Measurements from ENCODE around the gene MAJIN.

MAJIN gene

GRCh38 chr11:64909653-64910343 is 62.1 kb downstream of the MAJIN start:
- no CpG with 5 or more reads among the region's 39 CpGs for WGBS (ENCODE audit: extremely low coverage, insufficient coverage, low lambda C conversion rate)
- no peak overlapping the region for H4K5ac ChIP-seq (ENCODE audit: low read length)
- no peak overlapping the region for H2AK5ac ChIP-seq (ENCODE audit: low read length)
- no peak for DNase-seq
- no peak overlapping the region for H2BK15ac ChIP-seq (replicated peaks; ENCODE audit: low read depth)
- H4K8ac ChIP-seq (ENCODE audit: low read depth, low read length): no peak overlapping the region
- no peaks in the 10 kb centered on the region for H3K79me1 ChIP-seq (ENCODE audit: low read length)
- H3K27ac ChIP-seq (ENCODE audit: low read depth, low read length): no peak overlapping the region
- H3K18ac ChIP-seq (ENCODE audit: low read length): no peak overlapping the region
- H3K36me3 ChIP-seq (ENCODE audit: control insufficient read depth, insufficient read depth, low read length): peaks cover 5% of the 10 kb centered on the region
- no peak overlapping the region for H3K4ac ChIP-seq (ENCODE audit: low read depth, low read length)
- H3K56ac ChIP-seq (ENCODE audit: low read length): no peak overlapping the region
- H3K4me3 ChIP-seq (ENCODE audit: low read length): no peak overlapping the region
- no peaks in the 10 kb centered on the region for H3K27me3 ChIP-seq (ENCODE audit: insufficient read depth, low read length, poor library complexity)
- no peaks in the 10 kb centered on the region for H3K79me2 ChIP-seq (ENCODE audit: control insufficient read depth, insufficient read depth, low read length)
- no peak overlapping the region for H2BK120ac ChIP-seq (ENCODE audit: low read depth, low read length)
- no peak overlapping the region for H3K23ac ChIP-seq (ENCODE audit: low read length)
- no peaks in the 10 kb centered on the region for H3K4me1 ChIP-seq (ENCODE audit: control insufficient read depth, low read depth, low read length)
- H2BK5ac ChIP-seq (ENCODE audit: low read length): no peak overlapping the region
- H3K9ac ChIP-seq (ENCODE audit: low read length): no peak overlapping the region
- H3K4me2 ChIP-seq (ENCODE audit: low read length): no peak overlapping the region

GRCh38 chr11:64908766-64909165 is 63.1 kb downstream of the MAJIN start:
- Histone ChIP-seq H3K4me2 (ENCODE audit: low read length) (no peak overlapping the region), H3K4me3 (ENCODE audit: low read length) (no peak overlapping the region), H3K4me1 (ENCODE audit: control insufficient read depth, low read depth, low read length) (no peaks in the 10 kb centered on the region), H3K23ac (ENCODE audit: low read length) (no peak overlapping the region), H3K18ac (ENCODE audit: low read length) (no peak overlapping the region), H2BK5ac (ENCODE audit: low read length) (no peak overlapping the region), H3K4ac (ENCODE audit: low read depth, low read length) (no peak overlapping the region), H3K9ac (ENCODE audit: low read length) (no peak overlapping the region), H4K8ac (ENCODE audit: low read depth, low read length) (no peak overlapping the region), H2AK5ac (ENCODE audit: low read length) (no peak overlapping the region), H3K79me2 (ENCODE audit: control insufficient read depth, insufficient read depth, low read length) (no peaks in the 10 kb centered on the region), H3K36me3 (ENCODE audit: control insufficient read depth, insufficient read depth, low read length) (peaks cover 5% of the 10 kb centered on the region), H3K56ac (ENCODE audit: low read length) (no peak overlapping the region), H2BK15ac (replicated peaks; ENCODE audit: low read depth) (no peak overlapping the region), H4K5ac (ENCODE audit: low read length) (no peak overlapping the region), H3K27me3 (ENCODE audit: insufficient read depth, low read length, poor library complexity) (no peaks in the 10 kb centered on the region), H3K27ac (ENCODE audit: low read depth, low read length) (no peak overlapping the region), H2BK120ac (ENCODE audit: low read depth, low read length) (no peak overlapping the region), H3K79me1 (ENCODE audit: low read length) (no peaks in the 10 kb centered on the region)
- no peak for DNase-seq
- no CpG with 5 or more reads among the region's 11 CpGs for WGBS (ENCODE audit: extremely low coverage, insufficient coverage, low lambda C conversion rate)

GRCh38 chr11:64906314-64906635 is 65.6 kb downstream of the MAJIN start:
- no peak overlapping the region for H2AK5ac ChIP-seq (ENCODE audit: low read length)
- no peak for DNase-seq
- H3K4me3 ChIP-seq (ENCODE audit: low read length): no peak overlapping the region
- no peaks in the 10 kb centered on the region for H3K79me2 ChIP-seq (ENCODE audit: control insufficient read depth, insufficient read depth, low read length)
- H3K56ac ChIP-seq (ENCODE audit: low read length): no peak overlapping the region
- H3K4me2 ChIP-seq (ENCODE audit: low read length): no peak overlapping the region
- no peak overlapping the region for H4K8ac ChIP-seq (ENCODE audit: low read depth, low read length)
- WGBS (ENCODE audit: extremely low coverage, insufficient coverage, low lambda C conversion rate): no CpG with 5 or more reads among the region's 13 CpGs
- peaks cover 5% of the 10 kb centered on the region for H3K36me3 ChIP-seq (ENCODE audit: control insufficient read depth, insufficient read depth, low read length)
- H4K5ac ChIP-seq (ENCODE audit: low read length): no peak overlapping the region
- no peaks in the 10 kb centered on the region for H3K27me3 ChIP-seq (ENCODE audit: insufficient read depth, low read length, poor library complexity)
- H3K79me1 ChIP-seq (ENCODE audit: low read length): no peaks in the 10 kb centered on the region
- H3K27ac ChIP-seq (ENCODE audit: low read depth, low read length): no peak overlapping the region
- H2BK5ac ChIP-seq (ENCODE audit: low read length): no peak overlapping the region
- no peak overlapping the region for H3K18ac ChIP-seq (ENCODE audit: low read length)
- H2BK120ac ChIP-seq (ENCODE audit: low read depth, low read length): no peak overlapping the region
- no peak overlapping the region for H2BK15ac ChIP-seq (replicated peaks; ENCODE audit: low read depth)
- H3K4me1 ChIP-seq (ENCODE audit: control insufficient read depth, low read depth, low read length): no peaks in the 10 kb centered on the region
- H3K23ac ChIP-seq (ENCODE audit: low read length): no peak overlapping the region
- no peak overlapping the region for H3K9ac ChIP-seq (ENCODE audit: low read length)
- H3K4ac ChIP-seq (ENCODE audit: low read depth, low read length): no peak overlapping the region

- H3K4me1 ChIP-seq (ENCODE audit: control insufficient read depth, low read depth, low read length): no peaks in the 10 kb centered on the region
- no peak overlapping the region for H3K18ac ChIP-seq (ENCODE audit: low read length)
- no peak overlapping the region for H3K9ac ChIP-seq (ENCODE audit: low read length)
- H3K4me3 ChIP-seq (ENCODE audit: low read length): no peak overlapping the region
- no peak overlapping the region for H4K8ac ChIP-seq (ENCODE audit: low read depth, low read length)
- H2BK120ac ChIP-seq (ENCODE audit: low read depth, low read length): no peak overlapping the region
- H2AK5ac ChIP-seq (ENCODE audit: low read length): no peak overlapping the region
- H3K4me2 ChIP-seq (ENCODE audit: low read length): no peak overlapping the region
- DNase-seq: no peak
- no peak overlapping the region for H3K23ac ChIP-seq (ENCODE audit: low read length)
- no peaks in the 10 kb centered on the region for H3K79me1 ChIP-seq (ENCODE audit: low read length)
- H3K36me3 ChIP-seq (ENCODE audit: control insufficient read depth, insufficient read depth, low read length): peaks cover 5% of the 10 kb centered on the region
- no peak overlapping the region for H3K56ac ChIP-seq (ENCODE audit: low read length)
- no CpG with 5 or more reads among the region's 25 CpGs for WGBS (ENCODE audit: extremely low coverage, insufficient coverage, low lambda C conversion rate)
- no peak overlapping the region for H4K5ac ChIP-seq (ENCODE audit: low read length)
- no peaks in the 10 kb centered on the region for H3K27me3 ChIP-seq (ENCODE audit: insufficient read depth, low read length, poor library complexity)
- no peak overlapping the region for H3K4ac ChIP-seq (ENCODE audit: low read depth, low read length)
- no peak overlapping the region for H2BK5ac ChIP-seq (ENCODE audit: low read length)
- no peaks in the 10 kb centered on the region for H3K79me2 ChIP-seq (ENCODE audit: control insufficient read depth, insufficient read depth, low read length)
- no peak overlapping the region for H2BK15ac ChIP-seq (replicated peaks; ENCODE audit: low read depth)
- no peak overlapping the region for H3K27ac ChIP-seq (ENCODE audit: low read depth, low read length)
Measured at GRCh38 chr11:64905516-64906313, 66.2 kb downstream of the MAJIN start.

- H4K8ac ChIP-seq (ENCODE audit: low read depth, low read length): no peak overlapping the region
- no peak overlapping the region for H3K4ac ChIP-seq (ENCODE audit: low read depth, low read length)
- no peak overlapping the region for H3K27ac ChIP-seq (ENCODE audit: low read depth, low read length)
- H2AK5ac ChIP-seq (ENCODE audit: low read length): no peak overlapping the region
- no peak overlapping the region for H3K18ac ChIP-seq (ENCODE audit: low read length)
- no peak overlapping the region for H3K4me2 ChIP-seq (ENCODE audit: low read length)
- no peak overlapping the region for H2BK120ac ChIP-seq (ENCODE audit: low read depth, low read length)
- H3K4me3 ChIP-seq (ENCODE audit: low read length): no peak overlapping the region
- no peaks in the 10 kb centered on the region for H3K79me1 ChIP-seq (ENCODE audit: low read length)
- H3K23ac ChIP-seq (ENCODE audit: low read length): no peak overlapping the region
- DNase-seq: no peak
- H3K36me3 ChIP-seq (ENCODE audit: control insufficient read depth, insufficient read depth, low read length): peaks cover 1% of the 10 kb centered on the region
- no peak overlapping the region for H2BK15ac ChIP-seq (replicated peaks; ENCODE audit: low read depth)
- no peak overlapping the region for H4K5ac ChIP-seq (ENCODE audit: low read length)
- WGBS (ENCODE audit: extremely low coverage, insufficient coverage, low lambda C conversion rate): no CpG with 5 or more reads among the region's 23 CpGs
- H3K27me3 ChIP-seq (ENCODE audit: insufficient read depth, low read length, poor library complexity): no peaks in the 10 kb centered on the region
- H3K79me2 ChIP-seq (ENCODE audit: control insufficient read depth, insufficient read depth, low read length): no peaks in the 10 kb centered on the region
- H3K4me1 ChIP-seq (ENCODE audit: control insufficient read depth, low read depth, low read length): no peaks in the 10 kb centered on the region
- no peak overlapping the region for H3K56ac ChIP-seq (ENCODE audit: low read length)
- H3K9ac ChIP-seq (ENCODE audit: low read length): no peak overlapping the region
- H2BK5ac ChIP-seq (ENCODE audit: low read length): no peak overlapping the region
Measured at GRCh38 chr11:64903291-64903833, 68.5 kb downstream of the MAJIN start.

Measured in mesendoderm (in vitro differentiated cells).